Mesenchymal stem cell (in vitro differentiated cells and primary cell): ENCODE data around the gene HACD4.

Source experiments
- DNase-seq: peaks from one replicate; pipeline ENCODE4 v3.0.0-alpha.2; 2013
- H2AFZ ChIP-seq: one replicate; pipeline ENCODE4 v1.6.1; 2013; ENCODE audit warnings: low read depth, mild to moderate bottlenecking, control low read depth, inconsistent platforms, low read length, moderate library complexity
- H2AK5ac ChIP-seq: 2 replicates; pipeline ENCODE4 v1.6.1; 2013; ENCODE audit warnings: low read length, moderate library complexity, mild to moderate bottlenecking, inconsistent platforms; ENCODE audit not compliant: severe bottlenecking
- H2BK120ac ChIP-seq: one replicate; pipeline ENCODE4 v1.6.1; 2013; ENCODE audit warnings: low read depth, mild to moderate bottlenecking, inconsistent platforms, low read length, moderate library complexity
- H2BK12ac ChIP-seq, 2 experiments: one replicate each; pipeline ENCODE4 v1.6.1; 2013; ENCODE audit warnings: inconsistent platforms in 2 of 2, low read length in 2 of 2, mild to moderate bottlenecking in 2 of 2, moderate library complexity in 2 of 2, control low read depth in 1 of 2
- H2BK15ac ChIP-seq: one replicate; pipeline ENCODE4 v1.6.1; 2013; ENCODE audit warnings: mild to moderate bottlenecking, low read depth, inconsistent platforms; ENCODE audit not compliant: poor library complexity, severe bottlenecking
- H2BK5ac ChIP-seq: 2 replicates; pipeline ENCODE4 v1.6.1; 2013; ENCODE audit warnings: low read depth, mild to moderate bottlenecking, low read length, control low read depth, inconsistent platforms; ENCODE audit not compliant: poor library complexity, severe bottlenecking
- H3K14ac ChIP-seq, 2 experiments: one replicate each; pipeline ENCODE4 v1.6.1; 2013; ENCODE audit warnings: inconsistent platforms in 2 of 2, low read length in 2 of 2, control low read depth in 1 of 2, mild to moderate bottlenecking in 1 of 2, moderate library complexity in 1 of 2
- H3K18ac ChIP-seq, 2 experiments: one replicate each; pipeline ENCODE4 v1.6.1; 2013; ENCODE audit warnings: inconsistent platforms in 2 of 2, low read length in 2 of 2, control low read depth in 1 of 2, low read depth in 1 of 2, mild to moderate bottlenecking in 1 of 2
- H3K23ac ChIP-seq, 2 experiments: one replicate each; pipeline ENCODE4 v1.6.1; 2013; ENCODE audit warnings: inconsistent platforms in 2 of 2, low read length in 2 of 2, mild to moderate bottlenecking in 2 of 2, moderate library complexity in 2 of 2, control low read depth in 1 of 2
- H3K27ac ChIP-seq: 2 replicates; pipeline ENCODE4 v1.5.1; 2013; ENCODE audit warnings: mild to moderate bottlenecking, moderate library complexity, low read length, control low read depth, inconsistent platforms; ENCODE audit not compliant: poor library complexity, severe bottlenecking
- H3K27me3 ChIP-seq, 2 experiments: 2 replicates each; pipeline versions ENCODE4 v1.6.1 to v1.7.0; 2013; ENCODE audit warnings: low read length in 2 of 2, mild to moderate bottlenecking in 2 of 2, moderate library complexity in 2 of 2, control low read depth in 1 of 2, inconsistent platforms in 1 of 2; ENCODE audit not compliant: control insufficient read depth in 1 of 2, insufficient read depth in 1 of 2
- H3K36me3 ChIP-seq, 2 experiments: 2 replicates each; pipeline versions ENCODE4 v1.6.1 to v1.7.0; 2013; ENCODE audit warnings: low read length in 2 of 2, control low read depth in 1 of 2, inconsistent platforms in 1 of 2, low read depth in 1 of 2, mild to moderate bottlenecking in 1 of 2; ENCODE audit not compliant: insufficient read depth in 2 of 2, control insufficient read depth in 1 of 2
- H3K4ac ChIP-seq, 2 experiments: one replicate each; pipeline ENCODE4 v1.6.1; 2013; ENCODE audit warnings: inconsistent platforms in 2 of 2, low read length in 2 of 2, mild to moderate bottlenecking in 2 of 2, moderate library complexity in 2 of 2, control low read depth in 1 of 2, low read depth in 1 of 2
- H3K4me1 ChIP-seq: 2 replicates; pipeline ENCODE4 v1.6.1; 2013; ENCODE audit warnings: low read depth, low read length, control low read depth; ENCODE audit not compliant: control insufficient read depth, insufficient read depth
- H3K4me2 ChIP-seq: 2 replicates; pipeline ENCODE4 v1.6.1; 2013; ENCODE audit warnings: low read length, mild to moderate bottlenecking, inconsistent platforms; ENCODE audit not compliant: poor library complexity, severe bottlenecking
- H3K4me3 ChIP-seq, 2 experiments: 2 replicates each; pipeline versions ENCODE4 v1.5.1 to v1.7.0; 2013; ENCODE audit warnings: low read length in 2 of 2, mild to moderate bottlenecking in 2 of 2, control low read depth in 1 of 2, low read depth in 1 of 2; ENCODE audit not compliant: insufficient read depth in 1 of 2
- H3K79me1 ChIP-seq: replicated peaks from 2 replicates; pipeline ENCODE4 v1.6.1; 2013; ENCODE audit warnings: mild to moderate bottlenecking, control low read depth, low read length, inconsistent platforms; ENCODE audit not compliant: poor library complexity, severe bottlenecking
- H3K9ac ChIP-seq: 2 replicates; pipeline ENCODE4 v1.7.0; 2013; ENCODE audit warnings: mild to moderate bottlenecking, low read length, moderate library complexity
- H3K9me3 ChIP-seq: 2 replicates; pipeline ENCODE4 v1.7.0; 2013; ENCODE audit warnings: mild to moderate bottlenecking, low read length; ENCODE audit not compliant: control insufficient read depth
- H4K8ac ChIP-seq: one replicate; pipeline ENCODE4 v1.6.1; 2013; ENCODE audit warnings: inconsistent platforms, mild to moderate bottlenecking, low read length, moderate library complexity
- H4K91ac ChIP-seq: one replicate; pipeline ENCODE4 v1.6.1; 2013; ENCODE audit warnings: mild to moderate bottlenecking, low read length, inconsistent platforms
- WGBS: methylation state at CpG from one replicate; pipeline ENCODE4 v1.1.7; 2013; ENCODE audit warnings: mixed read lengths; 5-methylcytosine and 5-hydroxymethylcytosine counted together

The HACD4 gene

DNA sequence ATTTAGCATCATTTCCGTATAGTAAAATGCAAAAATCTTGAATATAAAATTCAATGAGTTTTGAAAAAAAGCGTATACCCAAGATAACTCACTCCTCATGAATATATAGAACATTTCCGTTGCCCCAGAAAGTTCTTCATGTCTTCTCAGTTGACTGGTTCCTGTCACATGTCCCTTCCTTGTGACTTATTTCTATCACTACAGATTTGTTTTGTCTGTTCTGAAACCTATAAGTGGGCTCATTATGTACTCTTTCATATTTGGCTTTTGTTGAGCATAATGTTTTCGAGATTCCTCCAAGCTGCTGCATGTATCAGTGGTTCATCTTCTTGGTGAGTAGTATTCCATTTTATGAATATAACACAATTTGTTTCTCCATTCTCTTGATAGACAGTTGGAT is 11.0 kb upstream of the HACD4 start:
- Histone ChIP-seq H3K4me2 (no peak overlapping the region), H4K8ac (no peak overlapping the region), H2BK15ac (no peak overlapping the region), H2BK120ac (no peak overlapping the region), H3K36me3 (no peaks in the 10 kb centered on the region), H3K14ac (no peak overlapping the region), H3K79me1 (no peaks in the 10 kb centered on the region), H2BK5ac (no peak overlapping the region), H3K18ac (no peak overlapping the region), H3K4me3 (no peak overlapping the region), H3K4ac (no peak overlapping the region), H3K4me1 (no peaks in the 10 kb centered on the region), H3K9me3 (no peaks in the 10 kb centered on the region), H2AK5ac (no peak overlapping the region), H3K27ac (no peak overlapping the region), H2BK12ac (no peak overlapping the region), H3K9ac (no peak overlapping the region), H2AFZ (no peak overlapping the region), H3K27me3 (no peaks in the 10 kb centered on the region), H3K23ac (no peak overlapping the region), H4K91ac (no peak overlapping the region)
- WGBS = 92% methylated on average over 2 of the region's 4 CpGs
- no peak for DNase-seq

- no peak overlapping the region for H2BK15ac ChIP-seq
- no peaks in the 10 kb centered on the region for H3K9me3 ChIP-seq
- no peak overlapping the region for H3K18ac ChIP-seq
- H3K4me1 ChIP-seq = no peaks in the 10 kb centered on the region
- H2AFZ ChIP-seq = peak overlapping the region; percentile 14
- H4K91ac ChIP-seq = no peak overlapping the region
- no peak overlapping the region for H3K14ac ChIP-seq
- H3K4ac ChIP-seq = peak overlapping the region in 1 of 2 experiments; percentile 41
- WGBS = 100% methylated on average over 1 of the region's 1 CpG
- no peak overlapping the region for H3K27ac ChIP-seq
- no peak overlapping the region for H3K9ac ChIP-seq
- H3K27me3 ChIP-seq = no peaks in the 10 kb centered on the region
- no peak for DNase-seq
- H3K36me3 ChIP-seq = no peaks in the 10 kb centered on the region
- no peak overlapping the region for H2BK12ac ChIP-seq
- H2BK120ac ChIP-seq = no peak overlapping the region
- H2AK5ac ChIP-seq = no peak overlapping the region
- no peak overlapping the region for H4K8ac ChIP-seq
- no peak overlapping the region for H3K4me2 ChIP-seq
- no peak overlapping the region for H2BK5ac ChIP-seq
- H3K4me3 ChIP-seq = no peak overlapping the region
- no peak overlapping the region for H3K23ac ChIP-seq
- no peaks in the 10 kb centered on the region for H3K79me1 ChIP-seq
These were observed 7.9 kb upstream of the HACD4 start for GRCh38 chr9:21039302-21039701.

DNA sequence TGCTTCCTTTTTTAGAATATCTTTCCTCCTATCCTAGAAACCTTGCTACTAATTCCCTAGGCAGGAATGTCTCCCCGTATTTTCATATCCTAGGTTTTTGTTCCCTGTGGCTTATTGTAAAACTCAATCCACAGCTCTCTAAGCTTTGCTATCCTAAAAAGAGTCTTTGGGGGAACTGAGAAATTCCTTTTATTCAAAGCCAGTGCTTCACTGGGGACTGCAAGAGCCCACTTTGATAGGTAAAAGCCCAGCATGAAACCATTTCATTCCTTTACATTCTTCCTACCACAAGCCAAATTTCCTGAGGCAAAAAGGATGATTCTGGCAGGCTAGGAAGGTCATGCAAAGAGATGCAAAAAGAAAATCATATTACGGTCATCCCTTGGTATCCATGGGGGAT is 5.8 kb upstream of the HACD4 start:
- Histone ChIP-seq H3K79me1 (no peaks in the 10 kb centered on the region), H2AFZ (no peak overlapping the region), H2BK12ac (no peak overlapping the region), H3K9ac (no peak overlapping the region), H3K27me3 (no peaks in the 10 kb centered on the region), H3K9me3 (no peaks in the 10 kb centered on the region), H2BK120ac (no peak overlapping the region), H3K36me3 (no peaks in the 10 kb centered on the region), H3K14ac (no peak overlapping the region), H3K4me3 (no peak overlapping the region), H3K18ac (no peak overlapping the region), H4K91ac (no peak overlapping the region), H4K8ac (no peak overlapping the region), H3K4me1 (no peaks in the 10 kb centered on the region), H3K4ac (no peak overlapping the region), H3K4me2 (no peak overlapping the region), H2AK5ac (no peak overlapping the region), H2BK15ac (no peak overlapping the region), H3K23ac (no peak overlapping the region), H2BK5ac (no peak overlapping the region), H3K27ac (no peak overlapping the region)
- no peak for DNase-seq
- 78% methylated on average over 2 of the region's 2 CpGs for WGBS

GRCh38 chr9:21031808-21032183 is 356 bp upstream of the HACD4 start:
- Histone ChIP-seq H2BK5ac (no peak overlapping the region), H3K4me3 (peak overlapping the region; percentile 59 to 85), H3K36me3 (no peaks in the 10 kb centered on the region), H3K27ac (no peak overlapping the region), H4K91ac (no peak overlapping the region), H3K18ac (peak overlapping the region in 1 of 2 experiments; percentile 38), H3K4me1 (peaks cover 9% of the 10 kb centered on the region), H4K8ac (peak overlapping the region; percentile 7), H3K14ac (no peak overlapping the region), H2BK12ac (no peak overlapping the region), H2BK15ac (no peak overlapping the region), H3K4me2 (peak overlapping the region; percentile 96), H2AFZ (no peak overlapping the region), H2AK5ac (no peak overlapping the region), H3K4ac (peak overlapping the region in 1 of 2 experiments; percentile 10), H3K9me3 (no peaks in the 10 kb centered on the region), H3K79me1 (no peaks in the 10 kb centered on the region), H3K23ac (no peak overlapping the region), H3K9ac (peak overlapping the region; percentile 81), H2BK120ac (no peak overlapping the region), H3K27me3 (no peaks in the 10 kb centered on the region)
- WGBS = 80% methylated on average over 22 of the region's 22 CpGs
- DNase-seq = no peak
